Mesenchymal stem cell (in vitro differentiated cells and primary cell): Measurements from ENCODE around the gene ATAD1.
A peak's percentile ranks its signal among the peaks of the same experiment; 100 is the strongest.

Source experiments
- DNase-seq: peaks from one replicate; pipeline ENCODE4 v3.0.0-alpha.2; 2013
- H2AFZ ChIP-seq: one replicate; pipeline ENCODE4 v1.6.1; 2013; ENCODE audit warnings: low read depth, mild to moderate bottlenecking, control low read depth, inconsistent platforms, low read length, moderate library complexity
- H2AK5ac ChIP-seq: 2 replicates; pipeline ENCODE4 v1.6.1; 2013; ENCODE audit warnings: low read length, moderate library complexity, mild to moderate bottlenecking, inconsistent platforms; ENCODE audit not compliant: severe bottlenecking
- H2BK120ac ChIP-seq: one replicate; pipeline ENCODE4 v1.6.1; 2013; ENCODE audit warnings: low read depth, mild to moderate bottlenecking, inconsistent platforms, low read length, moderate library complexity
- H2BK12ac ChIP-seq, 2 experiments: one replicate each; pipeline ENCODE4 v1.6.1; 2013; ENCODE audit warnings: inconsistent platforms in 2 of 2, low read length in 2 of 2, mild to moderate bottlenecking in 2 of 2, moderate library complexity in 2 of 2, control low read depth in 1 of 2
- H2BK15ac ChIP-seq: one replicate; pipeline ENCODE4 v1.6.1; 2013; ENCODE audit warnings: mild to moderate bottlenecking, low read depth, inconsistent platforms; ENCODE audit not compliant: poor library complexity, severe bottlenecking
- H2BK5ac ChIP-seq: 2 replicates; pipeline ENCODE4 v1.6.1; 2013; ENCODE audit warnings: low read depth, mild to moderate bottlenecking, low read length, control low read depth, inconsistent platforms; ENCODE audit not compliant: poor library complexity, severe bottlenecking
- H3K14ac ChIP-seq, 2 experiments: one replicate each; pipeline ENCODE4 v1.6.1; 2013; ENCODE audit warnings: inconsistent platforms in 2 of 2, low read length in 2 of 2, control low read depth in 1 of 2, mild to moderate bottlenecking in 1 of 2, moderate library complexity in 1 of 2
- H3K18ac ChIP-seq, 2 experiments: one replicate each; pipeline ENCODE4 v1.6.1; 2013; ENCODE audit warnings: inconsistent platforms in 2 of 2, low read length in 2 of 2, control low read depth in 1 of 2, low read depth in 1 of 2, mild to moderate bottlenecking in 1 of 2
- H3K23ac ChIP-seq, 2 experiments: one replicate each; pipeline ENCODE4 v1.6.1; 2013; ENCODE audit warnings: inconsistent platforms in 2 of 2, low read length in 2 of 2, mild to moderate bottlenecking in 2 of 2, moderate library complexity in 2 of 2, control low read depth in 1 of 2
- H3K27ac ChIP-seq: 2 replicates; pipeline ENCODE4 v1.5.1; 2013; ENCODE audit warnings: mild to moderate bottlenecking, moderate library complexity, low read length, control low read depth, inconsistent platforms; ENCODE audit not compliant: poor library complexity, severe bottlenecking
- H3K27me3 ChIP-seq, 2 experiments: 2 replicates each; pipeline versions ENCODE4 v1.6.1 to v1.7.0; 2013; ENCODE audit warnings: low read length in 2 of 2, mild to moderate bottlenecking in 2 of 2, moderate library complexity in 2 of 2, control low read depth in 1 of 2, inconsistent platforms in 1 of 2; ENCODE audit not compliant: control insufficient read depth in 1 of 2, insufficient read depth in 1 of 2
- H3K36me3 ChIP-seq, 2 experiments: 2 replicates each; pipeline versions ENCODE4 v1.6.1 to v1.7.0; 2013; ENCODE audit warnings: low read length in 2 of 2, control low read depth in 1 of 2, inconsistent platforms in 1 of 2, low read depth in 1 of 2, mild to moderate bottlenecking in 1 of 2; ENCODE audit not compliant: insufficient read depth in 2 of 2, control insufficient read depth in 1 of 2
- H3K4ac ChIP-seq, 2 experiments: one replicate each; pipeline ENCODE4 v1.6.1; 2013; ENCODE audit warnings: inconsistent platforms in 2 of 2, low read length in 2 of 2, mild to moderate bottlenecking in 2 of 2, moderate library complexity in 2 of 2, control low read depth in 1 of 2, low read depth in 1 of 2
- H3K4me1 ChIP-seq: 2 replicates; pipeline ENCODE4 v1.6.1; 2013; ENCODE audit warnings: low read depth, low read length, control low read depth; ENCODE audit not compliant: control insufficient read depth, insufficient read depth
- H3K4me2 ChIP-seq: 2 replicates; pipeline ENCODE4 v1.6.1; 2013; ENCODE audit warnings: low read length, mild to moderate bottlenecking, inconsistent platforms; ENCODE audit not compliant: poor library complexity, severe bottlenecking
- H3K4me3 ChIP-seq, 2 experiments: 2 replicates each; pipeline versions ENCODE4 v1.5.1 to v1.7.0; 2013; ENCODE audit warnings: low read length in 2 of 2, mild to moderate bottlenecking in 2 of 2, control low read depth in 1 of 2, low read depth in 1 of 2; ENCODE audit not compliant: insufficient read depth in 1 of 2
- H3K79me1 ChIP-seq: replicated peaks from 2 replicates; pipeline ENCODE4 v1.6.1; 2013; ENCODE audit warnings: mild to moderate bottlenecking, control low read depth, low read length, inconsistent platforms; ENCODE audit not compliant: poor library complexity, severe bottlenecking
- H3K9ac ChIP-seq: 2 replicates; pipeline ENCODE4 v1.7.0; 2013; ENCODE audit warnings: mild to moderate bottlenecking, low read length, moderate library complexity
- H3K9me3 ChIP-seq: 2 replicates; pipeline ENCODE4 v1.7.0; 2013; ENCODE audit warnings: mild to moderate bottlenecking, low read length; ENCODE audit not compliant: control insufficient read depth
- H4K8ac ChIP-seq: one replicate; pipeline ENCODE4 v1.6.1; 2013; ENCODE audit warnings: inconsistent platforms, mild to moderate bottlenecking, low read length, moderate library complexity
- H4K91ac ChIP-seq: one replicate; pipeline ENCODE4 v1.6.1; 2013; ENCODE audit warnings: mild to moderate bottlenecking, low read length, inconsistent platforms
- WGBS: methylation state at CpG from one replicate; pipeline ENCODE4 v1.1.7; 2013; ENCODE audit warnings: mixed read lengths; 5-methylcytosine and 5-hydroxymethylcytosine counted together

Gene ATAD1

DNA sequence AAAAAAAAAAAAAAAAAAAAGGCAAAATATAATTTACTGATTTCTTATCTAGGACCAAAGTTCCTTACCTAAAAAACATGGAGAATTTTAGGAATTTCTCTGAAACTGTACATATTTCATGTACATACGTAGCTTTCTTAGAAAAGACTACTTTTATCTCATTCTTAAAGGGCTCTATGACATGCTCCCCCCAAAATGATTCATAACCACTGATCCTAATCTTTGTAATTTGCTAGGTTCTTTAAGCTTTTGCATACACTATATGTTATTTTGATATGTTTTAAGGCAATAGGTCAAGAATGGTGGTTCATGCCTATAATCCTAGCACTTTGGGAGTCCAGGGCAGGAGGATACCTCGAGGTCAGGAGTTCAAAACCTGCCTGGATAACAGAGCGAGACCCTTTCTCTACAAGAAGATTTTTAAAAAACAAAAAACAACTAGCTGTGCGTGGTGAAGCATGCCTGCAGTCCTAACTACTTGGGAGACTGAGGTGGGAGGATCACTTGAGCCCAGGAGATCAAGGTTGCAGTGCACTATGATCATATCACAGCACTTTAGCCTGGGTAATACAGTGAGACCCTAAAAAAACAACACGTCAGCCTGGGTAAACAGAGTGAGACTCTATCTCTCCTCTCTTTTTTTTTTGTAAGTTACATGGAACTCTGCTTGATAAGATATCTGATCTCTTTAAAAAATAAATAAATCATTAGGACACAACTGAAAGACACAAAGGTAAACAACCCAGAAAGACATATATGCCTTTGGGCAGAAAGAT lies 54.8 kb downstream of the ATAD1 start:
- no peak overlapping the region for H2AK5ac ChIP-seq
- no peak overlapping the region for H3K18ac ChIP-seq
- H2AFZ ChIP-seq = no peak overlapping the region
- no peak overlapping the region for H3K9ac ChIP-seq
- H3K4me1 ChIP-seq = peaks cover 6% of the 10 kb centered on the region
- peaks cover 10 to 46% of the 10 kb centered on the region in 2 experiments for H3K36me3 ChIP-seq
- no peak overlapping the region for H3K14ac ChIP-seq
- H3K27ac ChIP-seq = no peak overlapping the region
- WGBS = 100% methylated on average over 3 of the region's 5 CpGs
- H3K23ac ChIP-seq = no peak overlapping the region
- no peak overlapping the region for H3K4ac ChIP-seq
- DNase-seq = no peak
- H4K8ac ChIP-seq = no peak overlapping the region
- H3K9me3 ChIP-seq = peaks cover 8% of the 10 kb centered on the region
- H3K4me3 ChIP-seq = no peak overlapping the region
- H2BK15ac ChIP-seq = no peak overlapping the region
- H2BK5ac ChIP-seq = no peak overlapping the region
- no peak overlapping the region for H3K4me2 ChIP-seq
- H2BK12ac ChIP-seq = no peak overlapping the region
- no peak overlapping the region for H4K91ac ChIP-seq
- H3K79me1 ChIP-seq = peaks cover 15% of the 10 kb centered on the region
- H2BK120ac ChIP-seq = no peak overlapping the region
- no peaks in the 10 kb centered on the region for H3K27me3 ChIP-seq

DNA sequence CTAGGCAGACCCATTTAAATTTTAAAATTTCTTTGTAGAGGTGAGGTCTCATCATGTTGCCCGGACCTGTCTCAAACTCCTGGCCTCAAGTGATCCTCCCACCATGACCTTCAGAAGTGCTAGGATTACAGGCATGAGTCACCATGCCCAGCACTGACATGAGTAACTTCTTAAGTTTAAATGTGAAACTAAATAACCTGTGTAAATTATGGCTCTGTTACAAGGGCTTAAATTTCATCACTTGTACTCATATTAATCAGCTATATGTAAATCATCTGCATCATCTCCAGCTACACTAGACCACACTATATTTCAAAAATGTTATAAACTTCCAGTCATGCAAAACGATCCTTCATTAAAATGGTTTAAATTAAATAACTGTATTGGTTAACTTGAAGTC lies 56.1 kb downstream of the ATAD1 start:
- Histone ChIP-seq H2AFZ (no peak overlapping the region), H3K4me3 (no peak overlapping the region)

DNA sequence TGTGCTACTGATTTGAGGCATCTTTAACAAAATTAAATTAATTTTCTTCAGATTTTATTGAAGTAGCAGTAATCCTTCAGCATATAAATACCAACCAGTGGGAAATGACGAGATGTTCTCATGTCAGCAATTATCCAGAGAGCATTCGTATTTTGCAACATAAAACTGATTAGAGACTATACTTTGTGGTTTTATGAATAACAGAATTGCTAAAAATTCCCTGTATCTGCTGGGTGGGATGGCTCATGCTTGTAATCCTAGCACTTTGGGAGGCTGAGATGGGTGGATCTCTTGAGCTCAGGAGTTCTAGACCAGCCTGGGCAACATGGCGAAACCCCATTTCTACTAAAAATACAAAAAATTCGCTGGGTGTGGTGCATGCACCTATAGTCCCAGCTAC lies 56.9 kb downstream of the ATAD1 start:
- Histone ChIP-seq H3K36me3 (peaks cover 8 to 46% of the 10 kb centered on the region in 2 experiments), H3K4me1 (peaks cover 4% of the 10 kb centered on the region), H4K91ac (no peak overlapping the region), H4K8ac (no peak overlapping the region), H3K23ac (no peak overlapping the region), H2BK12ac (no peak overlapping the region), H3K79me1 (peaks cover 14% of the 10 kb centered on the region), H2AFZ (no peak overlapping the region), H2BK5ac (no peak overlapping the region), H2BK15ac (no peak overlapping the region), H3K4me3 (no peak overlapping the region), H3K27me3 (no peaks in the 10 kb centered on the region), H2AK5ac (no peak overlapping the region), H3K9me3 (peaks cover 4% of the 10 kb centered on the region), H3K9ac (no peak overlapping the region), H2BK120ac (no peak overlapping the region), H3K4me2 (no peak overlapping the region), H3K18ac (peak overlapping the region in 1 of 2 experiments; percentile 8), H3K4ac (no peak overlapping the region), H3K14ac (no peak overlapping the region), H3K27ac (no peak overlapping the region)
- DNase-seq = no peak
- 94% methylated on average over 3 of the region's 4 CpGs for WGBS

More for the DNA sequence above, 56.1 kb downstream of the ATAD1 start:
- no peak overlapping the region for H2BK120ac ChIP-seq
- WGBS = no CpG with 5 or more reads among the region's 2 CpGs
- no peak overlapping the region for H3K27ac ChIP-seq
- H3K4me2 ChIP-seq = no peak overlapping the region
- peaks cover 8 to 45% of the 10 kb centered on the region in 2 experiments for H3K36me3 ChIP-seq
- H4K91ac ChIP-seq = no peak overlapping the region
- no peak overlapping the region for H4K8ac ChIP-seq
- no peaks in the 10 kb centered on the region for H3K27me3 ChIP-seq
- no peak overlapping the region for H2BK5ac ChIP-seq
- H3K18ac ChIP-seq = no peak overlapping the region
- no peak overlapping the region for H3K9ac ChIP-seq
- DNase-seq = peak; percentile 88
- H3K9me3 ChIP-seq = peaks cover 8% of the 10 kb centered on the region
- no peak overlapping the region for H2AK5ac ChIP-seq
- no peak overlapping the region for H2BK15ac ChIP-seq
- H3K4ac ChIP-seq = no peak overlapping the region
- H3K4me1 ChIP-seq = peaks cover 4% of the 10 kb centered on the region
- no peak overlapping the region for H3K23ac ChIP-seq
- H3K79me1 ChIP-seq = peaks cover 14% of the 10 kb centered on the region
- H2BK12ac ChIP-seq = no peak overlapping the region
- H3K14ac ChIP-seq = no peak overlapping the region

DNA sequence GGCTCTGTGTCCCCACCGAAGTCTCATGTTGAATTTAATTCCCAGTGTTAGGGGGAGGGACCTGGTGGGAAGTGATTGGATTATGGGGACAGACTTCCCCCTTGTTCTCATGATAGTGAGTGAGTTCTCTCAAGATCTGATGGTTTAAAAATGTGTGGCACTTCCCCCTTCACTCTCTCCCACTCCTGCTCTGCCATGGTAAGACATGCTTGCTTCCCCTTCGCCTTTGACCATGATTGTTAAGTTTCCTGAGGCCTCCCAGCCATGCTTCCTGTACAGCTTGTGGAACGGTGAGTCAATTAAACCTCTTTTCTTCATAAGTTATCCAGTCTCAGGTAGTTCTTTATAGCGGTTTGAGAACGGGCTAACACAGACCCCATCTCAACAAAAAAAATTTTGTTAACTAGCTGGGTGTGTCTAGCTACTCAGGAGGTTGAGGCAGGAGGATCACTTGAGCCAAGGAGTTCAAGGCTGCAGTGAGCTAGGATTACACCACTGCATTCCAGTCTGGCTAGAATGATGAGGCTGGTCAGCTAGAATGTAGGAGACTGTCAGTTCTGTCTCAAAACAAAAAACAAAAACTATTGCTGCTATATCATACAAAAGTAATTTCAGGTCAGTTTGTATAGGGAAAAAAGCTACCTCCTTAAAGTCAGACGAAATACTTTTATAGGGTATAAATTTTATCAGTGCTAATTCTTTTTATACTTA lies 57.7 kb downstream of the ATAD1 start:
- H2BK120ac ChIP-seq = no peak overlapping the region
- peaks cover 3 to 45% of the 10 kb centered on the region in 2 experiments for H3K36me3 ChIP-seq
- no peak overlapping the region for H2BK15ac ChIP-seq
- no peak overlapping the region for H3K4me2 ChIP-seq
- H3K4ac ChIP-seq = no peak overlapping the region
- H2BK12ac ChIP-seq = no peak overlapping the region
- peaks cover 13% of the 10 kb centered on the region for H3K79me1 ChIP-seq
- H3K27ac ChIP-seq = no peak overlapping the region
- H3K14ac ChIP-seq = no peak overlapping the region
- DNase-seq = no peak
- no peak overlapping the region for H3K9ac ChIP-seq
- no peak overlapping the region for H4K8ac ChIP-seq
- H2BK5ac ChIP-seq = no peak overlapping the region
- 96% methylated on average over 3 of the region's 6 CpGs for WGBS
- H3K4me1 ChIP-seq = peaks cover 4% of the 10 kb centered on the region
- H3K23ac ChIP-seq = no peak overlapping the region
- H3K18ac ChIP-seq = no peak overlapping the region
- no peak overlapping the region for H3K4me3 ChIP-seq
- no peak overlapping the region for H2AFZ ChIP-seq
- no peaks in the 10 kb centered on the region for H3K27me3 ChIP-seq
- H2AK5ac ChIP-seq = no peak overlapping the region
- no peak overlapping the region for H4K91ac ChIP-seq
- no peaks in the 10 kb centered on the region for H3K9me3 ChIP-seq
